ENCODE measurements around the gene TMEM238.

TMEM238 gene

DNA sequence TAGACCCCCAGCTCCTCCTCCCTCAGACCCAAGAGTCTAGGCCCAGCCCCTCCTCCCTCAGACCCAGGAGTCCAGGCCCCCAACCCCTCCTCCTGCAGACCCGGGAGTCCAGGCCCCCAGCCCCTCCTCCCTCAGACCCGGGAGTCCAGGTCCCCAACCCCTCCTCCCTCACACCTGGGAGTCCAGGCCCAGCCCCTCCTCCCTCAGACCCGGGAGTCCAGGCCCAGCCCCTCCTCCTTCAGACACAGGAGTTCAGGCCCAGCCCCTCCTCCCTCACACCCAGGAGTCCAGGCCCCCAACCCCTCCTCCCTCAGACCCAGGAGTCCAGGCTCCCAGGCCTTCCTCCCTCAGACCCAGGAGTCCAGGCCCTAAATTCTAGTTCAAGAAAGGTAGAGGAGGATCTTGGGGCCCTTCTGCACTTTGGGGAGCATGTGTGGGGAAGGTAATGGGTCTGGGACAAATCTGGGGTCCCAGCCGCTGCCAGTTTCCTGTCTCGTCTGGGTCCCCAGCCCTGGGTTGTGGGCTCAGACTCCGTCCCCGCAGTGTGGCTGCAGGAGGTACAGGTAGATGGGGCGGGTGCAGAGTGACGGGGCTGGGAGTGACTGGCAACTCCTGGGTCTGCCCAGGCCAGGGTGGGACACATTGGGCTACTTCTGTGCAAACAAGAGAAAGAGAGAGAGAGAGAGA lies 10.6 kb downstream of the TMEM238 start:
- H3K4me3 ChIP-seq (ENCODE audit: insufficient read depth, low read length, poor library complexity, severe bottlenecking) = no peak overlapping the region
- H3K79me2 ChIP-seq (ENCODE audit: insufficient read depth, low read length) = no peaks in the 10 kb centered on the region
- H3K9me2 ChIP-seq (replicated peaks; ENCODE audit: insufficient read depth, low read length) = no peaks in the 10 kb centered on the region
- H3K4me2 ChIP-seq (ENCODE audit: low read depth, low read length, poor library complexity, severe bottlenecking) = no peak overlapping the region
- no peak overlapping the region for H2AFZ ChIP-seq (ENCODE audit: low read depth, low read length, severe bottlenecking)
- H3K27me3 ChIP-seq (ENCODE audit: low read length) = no peaks in the 10 kb centered on the region
- H3F3A ChIP-seq (ENCODE audit: insufficient read depth) = no peaks in the 10 kb centered on the region
- H4K20me1 ChIP-seq (ENCODE audit: low read depth, low read length) = no peaks in the 10 kb centered on the region
- TF ChIP-seq, protein P1, sequence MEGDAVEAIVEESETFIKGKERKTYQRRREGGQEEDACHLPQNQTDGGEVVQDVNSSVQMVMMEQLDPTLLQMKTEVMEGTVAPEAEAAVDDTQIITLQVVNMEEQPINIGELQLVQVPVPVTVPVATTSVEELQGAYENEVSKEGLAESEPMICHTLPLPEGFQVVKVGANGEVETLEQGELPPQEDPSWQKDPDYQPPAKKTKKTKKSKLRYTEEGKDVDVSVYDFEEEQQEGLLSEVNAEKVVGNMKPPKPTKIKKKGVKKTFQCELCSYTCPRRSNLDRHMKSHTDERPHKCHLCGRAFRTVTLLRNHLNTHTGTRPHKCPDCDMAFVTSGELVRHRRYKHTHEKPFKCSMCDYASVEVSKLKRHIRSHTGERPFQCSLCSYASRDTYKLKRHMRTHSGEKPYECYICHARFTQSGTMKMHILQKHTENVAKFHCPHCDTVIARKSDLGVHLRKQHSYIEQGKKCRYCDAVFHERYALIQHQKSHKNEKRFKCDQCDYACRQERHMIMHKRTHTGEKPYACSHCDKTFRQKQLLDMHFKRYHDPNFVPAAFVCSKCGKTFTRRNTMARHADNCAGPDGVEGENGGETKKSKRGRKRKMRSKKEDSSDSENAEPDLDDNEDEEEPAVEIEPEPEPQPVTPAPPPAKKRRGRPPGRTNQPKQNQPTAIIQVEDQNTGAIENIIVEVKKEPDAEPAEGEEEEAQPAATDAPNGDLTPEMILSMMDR (IDR thresholded peaks at IDR 0.05; ENCODE audit: insufficient read depth, low read length, poor library complexity, severe bottlenecking) = no peak
- TF ChIP-seq EZH2phosphoT487 (conservative IDR thresholded peaks at IDR 0.05; ENCODE audit: low read length) = no peak
- H3K9me3 ChIP-seq (ENCODE audit: insufficient read depth, low read length) = no peaks in the 10 kb centered on the region
- no peak overlapping the region for H3K9ac ChIP-seq (ENCODE audit: low read length)
- no peak overlapping the region for H3K27ac ChIP-seq (ENCODE audit: low read depth, low read length)
- no peaks in the 10 kb centered on the region for H3K36me3 ChIP-seq (ENCODE audit: low read length)

GRCh38 chr19:55372316-55373081 lies 11.6 kb downstream of the TMEM238 start:
- H3K9ac ChIP-seq (ENCODE audit: low read length) = no peak overlapping the region
- H3K9me3 ChIP-seq (ENCODE audit: insufficient read depth, low read length) = no peaks in the 10 kb centered on the region
- no peaks in the 10 kb centered on the region for H3K79me2 ChIP-seq (ENCODE audit: insufficient read depth, low read length)
- TF ChIP-seq, protein P1 (IDR thresholded peaks at IDR 0.05; ENCODE audit: insufficient read depth, low read length, poor library complexity, severe bottlenecking) = no peak
- no peak for TF ChIP-seq EZH2phosphoT487 (conservative IDR thresholded peaks at IDR 0.05; ENCODE audit: low read length)
- no peaks in the 10 kb centered on the region for H3K27me3 ChIP-seq (ENCODE audit: low read length)
- no peak overlapping the region for H3K4me2 ChIP-seq (ENCODE audit: low read depth, low read length, poor library complexity, severe bottlenecking)
- H4K20me1 ChIP-seq (ENCODE audit: low read depth, low read length) = no peaks in the 10 kb centered on the region
- H3F3A ChIP-seq (ENCODE audit: insufficient read depth) = no peaks in the 10 kb centered on the region
- H3K27ac ChIP-seq (ENCODE audit: low read depth, low read length) = no peak overlapping the region
- H3K36me3 ChIP-seq (ENCODE audit: low read length) = no peaks in the 10 kb centered on the region
- H3K9me2 ChIP-seq (replicated peaks; ENCODE audit: insufficient read depth, low read length) = no peaks in the 10 kb centered on the region
- no peak overlapping the region for H3K4me3 ChIP-seq (ENCODE audit: insufficient read depth, low read length, poor library complexity, severe bottlenecking)
- H2AFZ ChIP-seq (ENCODE audit: low read depth, low read length, severe bottlenecking) = no peak overlapping the region

GRCh38 chr19:55370305-55370988 lies 13.6 kb downstream of the TMEM238 start, which contains the start of gene IL11:
Gene IL11 (minus strand): TSS chr19:55370463. CDS start chr19:55370310, 153 bp downstream.
- H3K4me2 ChIP-seq (ENCODE audit: low read depth, low read length, poor library complexity, severe bottlenecking) = no peak within 1 kb of the TSS
- H3K9me3 ChIP-seq (ENCODE audit: insufficient read depth, low read length) = no peaks in the 10 kb centered on the region
- no peaks in the 10 kb centered on the region for H4K20me1 ChIP-seq (ENCODE audit: low read depth, low read length)
- no peak within 1 kb of the TSS for H3K27ac ChIP-seq (ENCODE audit: low read depth, low read length)
- TF ChIP-seq, protein P1 (IDR thresholded peaks at IDR 0.05; ENCODE audit: insufficient read depth, low read length, poor library complexity, severe bottlenecking) = no peak
- no peak for TF ChIP-seq EZH2phosphoT487 (conservative IDR thresholded peaks at IDR 0.05; ENCODE audit: low read length)
- H3K9ac ChIP-seq (ENCODE audit: low read length) = no peak within 1 kb of the TSS
- H3K9me2 ChIP-seq (replicated peaks; ENCODE audit: insufficient read depth, low read length) = no peaks in the 10 kb centered on the region
- no peak within 1 kb of the TSS for H2AFZ ChIP-seq (ENCODE audit: low read depth, low read length, severe bottlenecking)
- H3K4me3 ChIP-seq (ENCODE audit: insufficient read depth, low read length, poor library complexity, severe bottlenecking) = no peak within 1 kb of the TSS
- H3K79me2 ChIP-seq (ENCODE audit: insufficient read depth, low read length) = no peaks in the 10 kb centered on the region
- H3K27me3 ChIP-seq (ENCODE audit: low read length) = no peaks in the 10 kb centered on the region
- no peaks in the 10 kb centered on the region for H3F3A ChIP-seq (ENCODE audit: insufficient read depth)
- H3K36me3 ChIP-seq (ENCODE audit: low read length) = no peaks in the 10 kb centered on the region

Data from SU-DHL-6 (cell line).